ENCODE measurements around the gene PREB. TPM values are rescaled to one million over a fixed set of nuclear protein-coding genes. Genes with fewer than 3 reads are reported as not detected.
"Not testable (repeated sequence)": the region's sequence is repeated elsewhere in the genome, so short reads cannot be mapped to it uniquely, and the experiment has no call there.

The PREB gene
- total RNA-seq, 1 donor from 2014 or later = 42.9 TPM

GRCh38 chr2:27115519-27115918, 18.9 kb downstream of the PREB start:
- TF ChIP-seq CTCF (IDR thresholded peaks at IDR 0.05; ENCODE audit: unreplicated experiment) = no peak
- Mint-ChIP-seq H3K9me3 (ENCODE audit: unreplicated experiment) (no peaks in the 10 kb centered on the region), H3K27me3 (ENCODE audit: unreplicated experiment) (peaks cover 9% of the 10 kb centered on the region), H3K4me1 (ENCODE audit: unreplicated experiment) (peaks cover 6% of the 10 kb centered on the region), H3K27ac (ENCODE audit: unreplicated experiment) (no peak overlapping the region), H3K36me3 (ENCODE audit: low read depth, unreplicated experiment) (no peaks in the 10 kb centered on the region), H3K4me3 (ENCODE audit: unreplicated experiment) (no peak overlapping the region)
- DNase-seq (ENCODE audit: low spot score) = no peak

- not testable (repeated sequence) for H3K36me3 Mint-ChIP-seq (ENCODE audit: low read depth, unreplicated experiment); H3K27me3 Mint-ChIP-seq (ENCODE audit: unreplicated experiment); H3K27ac Mint-ChIP-seq (ENCODE audit: unreplicated experiment); DNase-seq (ENCODE audit: low spot score); H3K4me1 Mint-ChIP-seq (ENCODE audit: unreplicated experiment); H3K4me3 Mint-ChIP-seq (ENCODE audit: unreplicated experiment); H3K9me3 Mint-ChIP-seq (ENCODE audit: unreplicated experiment)
These were observed 22.9 kb downstream of the PREB start for GRCh38 chr2:27111392-27112078.

GRCh38 chr2:27110603-27111352, 23.7 kb downstream of the PREB start:
- not testable (repeated sequence) for DNase-seq (ENCODE audit: low spot score); H3K36me3 Mint-ChIP-seq (ENCODE audit: low read depth, unreplicated experiment); H3K27me3 Mint-ChIP-seq (ENCODE audit: unreplicated experiment); H3K4me3 Mint-ChIP-seq (ENCODE audit: unreplicated experiment); H3K4me1 Mint-ChIP-seq (ENCODE audit: unreplicated experiment); H3K27ac Mint-ChIP-seq (ENCODE audit: unreplicated experiment); H3K9me3 Mint-ChIP-seq (ENCODE audit: unreplicated experiment)

- no peak for TF ChIP-seq CTCF (IDR thresholded peaks at IDR 0.05; ENCODE audit: unreplicated experiment)
- peaks cover 2% of the 10 kb centered on the region for H3K27me3 Mint-ChIP-seq (ENCODE audit: unreplicated experiment)
- H3K36me3 Mint-ChIP-seq (ENCODE audit: low read depth, unreplicated experiment) = no peaks in the 10 kb centered on the region
- H3K4me3 Mint-ChIP-seq (ENCODE audit: unreplicated experiment) = no peak overlapping the region
- no peak for DNase-seq (ENCODE audit: low spot score)
- no peaks in the 10 kb centered on the region for H3K4me1 Mint-ChIP-seq (ENCODE audit: unreplicated experiment)
- H3K9me3 Mint-ChIP-seq (ENCODE audit: unreplicated experiment) = no peaks in the 10 kb centered on the region
- H3K27ac Mint-ChIP-seq (ENCODE audit: unreplicated experiment) = no peak overlapping the region
These were observed 25.4 kb downstream of the PREB start for GRCh38 chr2:27109083-27109482.

DNA sequence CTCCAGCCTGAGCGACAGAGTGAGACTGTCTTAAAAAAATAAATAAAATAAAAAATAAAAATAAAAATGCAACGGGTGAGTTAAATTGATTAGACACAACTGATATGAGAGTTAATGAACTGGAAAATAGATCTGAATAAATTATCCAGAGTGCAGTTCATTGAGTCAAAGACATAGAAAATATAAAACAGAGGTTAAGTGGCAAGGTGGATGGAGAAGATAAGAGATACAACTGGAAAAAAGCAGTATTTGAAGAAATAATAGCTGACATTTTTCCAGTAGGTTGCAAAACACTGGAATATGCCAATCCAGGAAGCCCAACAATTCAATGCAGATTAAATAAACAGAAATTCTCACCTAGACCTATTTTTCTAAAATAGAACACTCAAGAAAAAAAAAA, 26.2 kb downstream of the PREB start:
- Mint-ChIP-seq H3K27me3 (ENCODE audit: unreplicated experiment) (peaks cover 2% of the 10 kb centered on the region), H3K9me3 (ENCODE audit: unreplicated experiment) (no peaks in the 10 kb centered on the region), H3K4me3 (ENCODE audit: unreplicated experiment) (no peak overlapping the region), H3K36me3 (ENCODE audit: low read depth, unreplicated experiment) (no peaks in the 10 kb centered on the region), H3K4me1 (ENCODE audit: unreplicated experiment) (no peaks in the 10 kb centered on the region), H3K27ac (ENCODE audit: unreplicated experiment) (no peak overlapping the region)
- DNase-seq (ENCODE audit: low spot score) = no peak
- TF ChIP-seq CTCF (IDR thresholded peaks at IDR 0.05; ENCODE audit: unreplicated experiment) = no peak

GRCh38 chr2:27105981-27106380, 28.5 kb downstream of the PREB start:
- TF ChIP-seq CTCF (IDR thresholded peaks at IDR 0.05; ENCODE audit: unreplicated experiment) = no peak
- H3K9me3 Mint-ChIP-seq (ENCODE audit: unreplicated experiment) = no peaks in the 10 kb centered on the region
- H3K27me3 Mint-ChIP-seq (ENCODE audit: unreplicated experiment) = peaks cover 2% of the 10 kb centered on the region
- no peaks in the 10 kb centered on the region for H3K4me1 Mint-ChIP-seq (ENCODE audit: unreplicated experiment)
- DNase-seq (ENCODE audit: low spot score) = no peak
- H3K4me3 Mint-ChIP-seq (ENCODE audit: unreplicated experiment) = no peak overlapping the region
- H3K27ac Mint-ChIP-seq (ENCODE audit: unreplicated experiment) = no peak overlapping the region
- no peaks in the 10 kb centered on the region for H3K36me3 Mint-ChIP-seq (ENCODE audit: low read depth, unreplicated experiment)

All from endothelial cell (in vitro differentiated cells).